22Rv1 (cell line): ENCODE data around the gene NKG7.

Source experiments
- CTCF ChIP-seq: fragments of 450-650 bp; IDR thresholded peaks from 2 replicates; pipeline ENCODE4 v1.5.1; 2017; ENCODE audit warnings: mild to moderate bottlenecking
- ZFX ChIP-seq: fragments of 450-650 bp; IDR thresholded peaks from 2 replicates; pipeline ENCODE4 v1.6.1; 2017; ENCODE audit warnings: antibody characterized with exemption, borderline replicate concordance

DNA sequence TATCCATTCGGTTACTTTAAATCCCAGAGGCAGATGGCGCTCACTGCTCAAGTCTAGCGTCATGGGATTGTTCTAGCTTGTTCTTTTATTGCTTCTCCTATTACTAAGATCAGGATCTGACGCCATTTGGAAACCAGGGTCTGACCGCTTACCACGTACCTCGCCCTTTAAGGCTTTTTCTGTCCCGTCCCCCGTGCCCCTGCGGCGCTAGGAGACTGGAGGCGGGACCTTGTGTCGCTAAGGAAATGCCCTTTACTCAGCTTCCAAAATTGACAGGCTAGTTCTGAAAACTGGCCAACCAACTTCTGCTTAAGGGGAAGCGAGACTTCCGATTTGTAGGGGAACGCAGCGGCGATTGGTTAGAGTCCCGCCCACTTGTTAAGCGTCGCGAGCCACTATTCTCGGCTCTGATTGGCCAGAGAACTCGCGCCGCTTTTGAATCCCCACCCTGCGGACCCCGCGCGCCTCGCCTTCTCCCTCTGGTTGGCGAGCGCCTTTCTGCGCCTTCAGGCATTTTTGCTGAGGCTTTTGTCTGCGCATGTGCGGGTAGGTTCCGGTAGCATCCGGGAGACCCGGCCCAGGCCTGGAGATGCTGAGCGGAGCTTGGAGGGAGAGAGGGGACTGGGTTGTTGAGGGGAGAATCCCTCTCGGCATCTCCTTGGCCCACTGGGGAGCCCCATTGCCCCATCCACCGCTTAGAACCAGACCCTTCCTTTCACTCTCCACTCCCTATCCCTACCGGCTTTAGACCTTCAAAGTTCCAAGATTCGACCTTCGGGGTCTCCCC is 21.8 kb upstream of the NKG7 start:
- TF ChIP-seq CTCF (no peak), ZFX (no peak)
